Stomach (tissue), 4 donors: ENCODE measurements around the gene ANTXR2.

Experiments
- CTCF ChIP-seq, 7 experiments: fragments of 450-650 bp in 4 of 7; fragments of 200-600 bp in 3 of 7; sonication (generic) in 3 of 7; IDR thresholded peaks; one replicate each; pipeline ENCODE4 v1.5.1; 2016 to 2019; ENCODE audit warnings: antibody characterized with exemption in 7 of 7, control low read depth in 2 of 7, mild to moderate bottlenecking in 1 of 7
- EP300 ChIP-seq: sonication (generic); formaldehyde crosslinking; IDR thresholded peaks from one replicate; pipeline ENCODE4 v1.6.1; 2017; ENCODE audit warnings: antibody characterized with exemption
- POLR2A ChIP-seq, 4 donors: fragments of 450-650 bp; IDR thresholded peaks; one replicate each; pipeline ENCODE4 v1.6.1; 2016; ENCODE audit warnings: antibody characterized with exemption in 4 of 4, control low read depth in 2 of 4, mild to moderate bottlenecking in 1 of 4, moderate library complexity in 1 of 4

GRCh38 chr4:79862821-79863220, 210.2 kb downstream of the ANTXR2 start:
- no peak for TF ChIP-seq CTCF (IDR thresholded peaks at IDR 0.05)
- no peak for TF ChIP-seq POLR2A (IDR thresholded peaks at IDR 0.05)
- TF ChIP-seq EP300 = no peak
